HEK293T (cell line): ENCODE data around the gene PCNX1.

Source experiments
- CTCF ChIA-PET: fragments of 350-600 bp; formaldehyde crosslinking; extraction: SDS; loops from one replicate; lab custom pipeline; 2021; ENCODE audit warnings: antibody characterized with exemption, inconsistent platforms; lab: Yijun Ruan, JAX
- POLR2A ChIA-PET: fragments of 350-600 bp; formaldehyde crosslinking; extraction: SDS; loops from one replicate; lab custom pipeline; 2020; ENCODE audit warnings: antibody characterized with exemption, inconsistent platforms; lab: Yijun Ruan, JAX
- DNase-seq: peaks from one replicate; pipeline ENCODE4 v3.0.0; 2012; ENCODE audit warnings: mixed read lengths; ENCODE audit errors: extremely low spot score
- ARNT ChIP-seq: fragments of 450-650 bp; IDR thresholded peaks from 2 replicates; pipeline ENCODE4 v1.6.1; 2017; ENCODE audit warnings: mild to moderate bottlenecking
- BHLHE40 ChIP-seq: fragments of 450-650 bp; IDR thresholded peaks from 2 replicates; pipeline ENCODE4 v1.6.1; 2016; ENCODE audit warnings: mild to moderate bottlenecking, moderate library complexity, borderline replicate concordance
- CTBP1 ChIP-seq: fragments of 450-650 bp; IDR thresholded peaks from 2 replicates; pipeline ENCODE4 v1.6.1; 2016; ENCODE audit warnings: borderline replicate concordance
- ELF4 ChIP-seq: fragments of 450-650 bp; IDR thresholded peaks from 2 replicates; pipeline ENCODE4 v1.6.1; 2017; ENCODE audit warnings: antibody characterized with exemption
- FOXA1 ChIP-seq: fragments of 450-650 bp; IDR thresholded peaks from 2 replicates; pipeline ENCODE4 v1.6.1; 2016; ENCODE audit warnings: mild to moderate bottlenecking
- FOXK2 ChIP-seq: fragments of 450-650 bp; IDR thresholded peaks from 2 replicates; pipeline ENCODE4 v1.6.1; 2016; ENCODE audit warnings: mild to moderate bottlenecking
- FOXM1 ChIP-seq: fragments of 450-650 bp; IDR thresholded peaks from 2 replicates; pipeline ENCODE4 v1.6.1; 2017; ENCODE audit warnings: mild to moderate bottlenecking, borderline replicate concordance
- HDGF ChIP-seq: fragments of 450-650 bp; IDR thresholded peaks from 2 replicates; pipeline ENCODE4 v1.6.1; 2017; ENCODE audit warnings: antibody characterized with exemption, borderline replicate concordance
- L3MBTL2 ChIP-seq: fragments of 450-650 bp; conservative IDR thresholded peaks from 2 replicates; pipeline ENCODE4 v1.6.1; 2016; ENCODE audit warnings: mild to moderate bottlenecking
- LEF1 ChIP-seq: fragments of 450-650 bp; IDR thresholded peaks from 2 replicates; pipeline ENCODE4 v1.6.1; 2017; ENCODE audit warnings: mild to moderate bottlenecking, borderline replicate concordance
- NFRKB ChIP-seq: fragments of 450-650 bp; IDR thresholded peaks from 2 replicates; pipeline ENCODE4 v1.6.1; 2016; ENCODE audit warnings: mild to moderate bottlenecking, moderate library complexity
- PKNOX1 ChIP-seq: fragments of 450-650 bp; IDR thresholded peaks from 2 replicates; pipeline ENCODE4 v1.6.1; 2016
- SP1 ChIP-seq: fragments of 450-650 bp; IDR thresholded peaks from 2 replicates; pipeline ENCODE4 v1.6.1; 2017
- SUZ12 ChIP-seq: fragments of 450-650 bp; IDR thresholded peaks from 2 replicates; pipeline ENCODE4 v1.6.1; 2016; ENCODE audit warnings: mild to moderate bottlenecking
- TARDBP ChIP-seq: fragments of 450-650 bp; IDR thresholded peaks from 2 replicates; pipeline ENCODE4 v1.6.1; 2016
- ZNF384 ChIP-seq: fragments of 450-650 bp; IDR thresholded peaks from 2 replicates; pipeline ENCODE4 v1.6.1; 2016

Gene PCNX1

GRCh38 chr14:71001742-71002141 is 94.5 kb downstream of the PCNX1 start:
- no peak for DNase-seq
- TF ChIP-seq BHLHE40 (no peak), ELF4 (no peak), HDGF (no peak), SUZ12 (no peak), FOXK2 (no peak), FOXA1 (no peak), ARNT (no peak), LEF1 (no peak), ZNF384 (no peak), PKNOX1 (no peak), NFRKB (no peak)
- POLR2A ChIA-PET: no interaction called here
- CTCF ChIA-PET: no interaction called here

- ChIA-PET POLR2A (no interaction called here), CTCF (no interaction called here)
- DNase-seq: no peak
- TF ChIP-seq ARNT (no peak), L3MBTL2 (no peak), ELF4 (no peak), ZNF384 (no peak), PKNOX1 (no peak), FOXM1 (no peak), NFRKB (no peak), TARDBP (no peak), HDGF (no peak), CTBP1 (no peak), SUZ12 (no peak), LEF1 (no peak), BHLHE40 (no peak)
These were observed 95.9 kb downstream of the PCNX1 start for GRCh38 chr14:71003156-71003555.

- CTCF ChIA-PET: no interaction called here
- POLR2A ChIA-PET: no interaction called here
- DNase-seq: no peak
- TF ChIP-seq BHLHE40 (no peak), FOXK2 (no peak), SP1 (no peak), CTBP1 (no peak), TARDBP (no peak), L3MBTL2 (no peak), FOXM1 (no peak), HDGF (no peak), ZNF384 (no peak), NFRKB (no peak)
These were observed 97.2 kb downstream of the PCNX1 start for GRCh38 chr14:71004481-71004880.

GRCh38 chr14:71005076-71005475 is 97.8 kb downstream of the PCNX1 start:
- TF ChIP-seq NFRKB: no peak
- TF ChIP-seq L3MBTL2: no peak
- no peak for TF ChIP-seq PKNOX1
- CTCF ChIA-PET: no interaction called here
- no peak for DNase-seq
- POLR2A ChIA-PET: no interaction called here

GRCh38 chr14:71006200-71006563 is 98.9 kb downstream of the PCNX1 start:
- DNase-seq: no peak
- POLR2A ChIA-PET: no interaction called here
- TF ChIP-seq SP1 (no peak), L3MBTL2 (no peak), FOXM1 (no peak), LEF1 (no peak)
- CTCF ChIA-PET: interaction anchor here (0.6 kb wide), 1 partner anchor 8 kb away, joined by 6 read pairs; no protein-coding TSS in a partner anchor

- POLR2A ChIA-PET: no interaction called here
- CTCF ChIA-PET: no interaction called here
These were observed 104.2 kb downstream of the PCNX1 start for GRCh38 chr14:71011479-71011878.

More at GRCh38 chr14:71011479-71011878, 104.2 kb downstream of the PCNX1 start:
- TF ChIP-seq PKNOX1 (no peak), ELF4 (no peak), L3MBTL2 (no peak), FOXA1 (no peak), SP1 (no peak), NFRKB (no peak), LEF1 (no peak), SUZ12 (no peak), ARNT (no peak), CTBP1 (no peak), FOXM1 (no peak), FOXK2 (no peak), TARDBP (no peak), BHLHE40 (no peak), HDGF (no peak), ZNF384 (no peak)
- no peak for DNase-seq
